Fibroblast of villous mesenchyme (primary cell): ENCODE results near the gene ACSM2A. TPM values are rescaled to one million over a fixed set of nuclear protein-coding genes. Genes with fewer than 3 reads are reported as not detected.
"Not testable (repeated sequence)": the region's sequence is repeated elsewhere in the genome, so short reads cannot be mapped to it uniquely, and the experiment has no call there.

ENCODE experiments used
- DNase-seq: peaks from one replicate; pipeline ENCODE4 v3.0.0-alpha.2; 2010; ENCODE audit warnings: low read depth
- H3K4me3 ChIP-seq: 2 replicates; pipeline ENCODE4 v1.5.1; 2011; ENCODE audit warnings: low read depth, mild to moderate bottlenecking, low read length
- CTCF ChIP-seq: IDR thresholded peaks from 2 replicates; pipeline ENCODE4 v1.5.1; 2012; ENCODE audit warnings: low read depth, mild to moderate bottlenecking, low read length; ENCODE audit not compliant: insufficient read depth
- total RNA-seq: library from RNA; depleted of rRNA; stranded (reverse); fragments of >200 nt; gene quantifications from 2 replicates; pipeline ENCODE4 v1.2.3, GENCODE V29; 2012

The ACSM2A gene
- total RNA-seq, 1 donor = not detected

GRCh38 chr16:20424129-20424866 is 27.0 kb upstream of the ACSM2A start:
- no peak for DNase-seq

GRCh38 chr16:20427401-20427797 is 23.9 kb upstream of the ACSM2A start:
- not testable (repeated sequence) for DNase-seq

More at GRCh38 chr16:20424129-20424866, 27.0 kb upstream of the ACSM2A start:
- no peak for TF ChIP-seq CTCF
- no peak overlapping the region for H3K4me3 ChIP-seq

GRCh38 chr16:20429499-20429898 is 21.8 kb upstream of the ACSM2A start:
- not testable (repeated sequence) for H3K4me3 ChIP-seq, DNase-seq

More at GRCh38 chr16:20427401-20427797, 23.9 kb upstream of the ACSM2A start:
- H3K4me3 ChIP-seq = not testable (repeated sequence)

GRCh38 chr16:20430480-20430879 is 20.8 kb upstream of the ACSM2A start:
- not testable (repeated sequence) for H3K4me3 ChIP-seq

GRCh38 chr16:20430948-20431347 is 20.4 kb upstream of the ACSM2A start:
- TF ChIP-seq CTCF = no peak
- no peak for DNase-seq
- H3K4me3 ChIP-seq = no peak overlapping the region

More at GRCh38 chr16:20430480-20430879, 20.8 kb upstream of the ACSM2A start:
- DNase-seq = not testable (repeated sequence)

GRCh38 chr16:20438950-20439349 is 12.4 kb upstream of the ACSM2A start:
- H3K4me3 ChIP-seq, DNase-seq: not testable (repeated sequence)

- not testable (repeated sequence) for H3K4me3 ChIP-seq, DNase-seq
Observed at GRCh38 chr16:20439820-20440231, 11.5 kb upstream of the ACSM2A start.

- DNase-seq, H3K4me3 ChIP-seq: not testable (repeated sequence)
Observed at GRCh38 chr16:20440731-20441130, 10.6 kb upstream of the ACSM2A start.

GRCh38 chr16:20441191-20441590 is 10.1 kb upstream of the ACSM2A start:
- no peak overlapping the region for H3K4me3 ChIP-seq
- TF ChIP-seq CTCF = no peak
- no peak for DNase-seq

GRCh38 chr16:20441859-20442258 is 9.5 kb upstream of the ACSM2A start:
- H3K4me3 ChIP-seq, DNase-seq: not testable (repeated sequence)

GRCh38 chr16:20446652-20447393 is 4.5 kb upstream of the ACSM2A start:
- not testable (repeated sequence) for H3K4me3 ChIP-seq, DNase-seq

- not testable (repeated sequence) for H3K4me3 ChIP-seq, DNase-seq
Observed at GRCh38 chr16:20453633-20454032, 2.3 kb downstream of the ACSM2A start.

- H3K4me3 ChIP-seq, DNase-seq: not testable (repeated sequence)
Observed at GRCh38 chr16:20459227-20459626, 7.9 kb downstream of the ACSM2A start.

- DNase-seq, H3K4me3 ChIP-seq: not testable (repeated sequence)
Observed at GRCh38 chr16:20460313-20460712, 9.0 kb downstream of the ACSM2A start.

- not testable (repeated sequence) for DNase-seq
Observed at GRCh38 chr16:20468954-20469353, 17.6 kb downstream of the ACSM2A start.

More at GRCh38 chr16:20468954-20469353, 17.6 kb downstream of the ACSM2A start:
- not testable (repeated sequence) for H3K4me3 ChIP-seq
